Endothelial cell (in vitro differentiated cells): ENCODE measurements around the gene NEK3. TPM values are rescaled to one million over a fixed set of nuclear protein-coding genes. Genes with fewer than 3 reads are reported as not detected.

ENCODE experiments used
- DNase-seq: peaks from one replicate; pipeline ENCODE4 v3.0.0; 2021; ENCODE audit warnings: low spot score
- H3K27ac Mint-ChIP-seq: one replicate; pipeline ENCODE4 v1.8.0; 2021; ENCODE audit warnings: mixed read lengths, inconsistent platforms; ENCODE audit not compliant: unreplicated experiment
- H3K27me3 Mint-ChIP-seq: one replicate; pipeline ENCODE4 v1.8.0; 2021; ENCODE audit warnings: mild to moderate bottlenecking, moderate library complexity, mixed read lengths, inconsistent platforms; ENCODE audit not compliant: unreplicated experiment
- H3K36me3 Mint-ChIP-seq: one replicate; pipeline ENCODE4 v1.8.0; 2021; ENCODE audit warnings: mild to moderate bottlenecking, low read depth, mixed read lengths, inconsistent platforms; ENCODE audit not compliant: unreplicated experiment
- H3K4me1 Mint-ChIP-seq: one replicate; pipeline ENCODE4 v1.8.0; 2021; ENCODE audit warnings: mild to moderate bottlenecking, mixed read lengths, inconsistent platforms; ENCODE audit not compliant: unreplicated experiment
- H3K4me3 Mint-ChIP-seq: one replicate; pipeline ENCODE4 v1.8.0; 2021; ENCODE audit warnings: mild to moderate bottlenecking, mixed read lengths, inconsistent platforms; ENCODE audit not compliant: unreplicated experiment
- H3K9me3 Mint-ChIP-seq: one replicate; pipeline ENCODE4 v1.8.0; 2021; ENCODE audit warnings: mixed read lengths, inconsistent platforms; ENCODE audit not compliant: unreplicated experiment
- CTCF ChIP-seq: fragments of 200-600 bp; sonication (generic); IDR thresholded peaks from one replicate; pipeline ENCODE4 v1.5.0; 2021; ENCODE audit warnings: antibody characterized with exemption; ENCODE audit not compliant: unreplicated experiment
- total RNA-seq: library from RNA; stranded (reverse); fragmentation: NEBNext Ultra II Directional; extraction: Animal tissue kit (Norgen Biotek cat#: 25700); gene quantifications from one replicate; pipeline ENCODE4 v1.2.1, GENCODE V29; 2021; ENCODE audit not compliant: unreplicated experiment

Gene NEK3
- total RNA-seq, 1 donor from 2014 or later: 82.4 TPM

- no peak for TF ChIP-seq CTCF
- Mint-ChIP-seq H3K36me3 (peaks cover 40% of the 10 kb centered on the region), H3K4me1 (peaks cover 13% of the 10 kb centered on the region), H3K27ac (no peak overlapping the region), H3K4me3 (no peak overlapping the region), H3K9me3 (no peaks in the 10 kb centered on the region), H3K27me3 (no peaks in the 10 kb centered on the region)
- no peak for DNase-seq
These were observed 28.8 kb downstream of the NEK3 start for GRCh38 chr13:52130641-52131040.

GRCh38 chr13:52128714-52129700 is 30.4 kb downstream of the NEK3 start, which contains the start of gene NEK5:
Gene NEK5 (minus strand): TSS chr13:52129073. CDS start chr13:52127482, 1,591 bp downstream.
- H3K36me3 Mint-ChIP-seq: peaks cover 35% of the 10 kb centered on the region
- H3K4me1 Mint-ChIP-seq: peaks cover 13% of the 10 kb centered on the region
- H3K27ac Mint-ChIP-seq: no peak within 1 kb of the TSS
- H3K9me3 Mint-ChIP-seq: no peaks in the 10 kb centered on the region
- DNase-seq: peak; percentile 92
- peak within 1 kb of the TSS; percentile 93 for H3K4me3 Mint-ChIP-seq
- H3K27me3 Mint-ChIP-seq: no peaks in the 10 kb centered on the region
- peak; percentile 63 for TF ChIP-seq CTCF

- TF ChIP-seq CTCF: peak; percentile 76
- no peak overlapping the region for H3K27ac Mint-ChIP-seq
- H3K36me3 Mint-ChIP-seq: peaks cover 26% of the 10 kb centered on the region
- H3K9me3 Mint-ChIP-seq: no peaks in the 10 kb centered on the region
- peak; percentile 72 for DNase-seq
- no peaks in the 10 kb centered on the region for H3K27me3 Mint-ChIP-seq
- peaks cover 13% of the 10 kb centered on the region for H3K4me1 Mint-ChIP-seq
- H3K4me3 Mint-ChIP-seq: peak overlapping the region; percentile 93
These were observed 31.4 kb downstream of the NEK3 start for GRCh38 chr13:52127783-52128702.

- no peaks in the 10 kb centered on the region for H3K27me3 Mint-ChIP-seq
- H3K9me3 Mint-ChIP-seq: no peaks in the 10 kb centered on the region
- no peak for TF ChIP-seq CTCF
- no peak overlapping the region for H3K4me3 Mint-ChIP-seq
- DNase-seq: no peak
- no peak overlapping the region for H3K27ac Mint-ChIP-seq
- H3K36me3 Mint-ChIP-seq: peaks cover 20% of the 10 kb centered on the region
- H3K4me1 Mint-ChIP-seq: peaks cover 13% of the 10 kb centered on the region
These were observed 32.0 kb downstream of the NEK3 start for GRCh38 chr13:52127378-52127777.
